Panc1 (cell line): ENCODE measurements around the gene LAMP1. TPM values are rescaled to one million over a fixed set of nuclear protein-coding genes. Genes with fewer than 3 reads are reported as not detected.

Source experiments
- ATAC-seq: fragments of 200-7000 bp; cut with Tn5 transposase; 2 replicates; pipeline ENCODE4 v1.9.1; 2020; ENCODE audit warnings: mild to moderate bottlenecking, moderate library complexity
- BruUV-seq: library from RNA; stranded (reverse); fragments of 400-500 nt; replicated peaks from 2 replicates; lab custom pipeline; 2021; lab: Mats Ljungman, UMichigan
- CTCF ChIA-PET: fragments of 300-600 bp; sonication (Branson Sonifier 250); formaldehyde crosslinking; loops from one replicate; lab custom pipeline; 2022; ENCODE audit warnings: antibody characterized with exemption; lab: Charles Lee
- POLR2A ChIA-PET: fragments of 300-600 bp; sonication (Branson Sonifier 250); formaldehyde crosslinking; loops from one replicate; lab custom pipeline; 2022; ENCODE audit warnings: antibody characterized with exemption; lab: Charles Lee
- DNase-seq: peaks from one replicate; pipeline ENCODE4 v3.0.0-alpha.2; 2010; ENCODE audit warnings: low read depth, low spot score
- H3K27ac ChIP-seq: 2 replicates; pipeline ENCODE4 v1.5.1; 2011; ENCODE audit warnings: mild to moderate bottlenecking, low read length, inconsistent platforms
- H3K27me3 ChIP-seq: fragments of 200-500 bp; sonication (Bioruptor generic); 2 replicates; pipeline ENCODE4 v1.6.0; 2014; ENCODE audit warnings: low read length, inconsistent platforms; ENCODE audit not compliant: control insufficient read depth, insufficient read depth
- H3K36me3 ChIP-seq: fragments of 200-500 bp; sonication (Bioruptor generic); 2 replicates; pipeline ENCODE4 v1.5.1; 2014; ENCODE audit warnings: inconsistent platforms, mild to moderate bottlenecking, low read length, moderate library complexity; ENCODE audit not compliant: control insufficient read depth, insufficient read depth
- H3K4me1 ChIP-seq: 2 replicates; pipeline ENCODE4 v1.5.1; 2011; ENCODE audit warnings: inconsistent platforms, mild to moderate bottlenecking, low read length, moderate library complexity; ENCODE audit not compliant: control insufficient read depth, insufficient read depth
- H3K4me3 ChIP-seq, 2 experiments: 2 replicates each; pipeline ENCODE4 v1.5.1; 2011 to 2012; ENCODE audit warnings: low read depth in 2 of 2, low read length in 2 of 2, mild to moderate bottlenecking in 2 of 2, inconsistent platforms in 1 of 2, moderate library complexity in 1 of 2
- H3K9me3 ChIP-seq: fragments of 200-500 bp; sonication (Bioruptor generic); 2 replicates; pipeline ENCODE4 v1.5.1; 2014; ENCODE audit warnings: low read depth, mild to moderate bottlenecking, inconsistent platforms, low read length, moderate library complexity; ENCODE audit not compliant: control insufficient read depth, insufficient read depth
- POLR2AphosphoS5 ChIP-seq: IDR thresholded peaks from 2 replicates; pipeline ENCODE4 v1.6.1; 2012; ENCODE audit warnings: mild to moderate bottlenecking, low read depth, low read length, moderate library complexity
- SIN3A ChIP-seq: IDR thresholded peaks from 2 replicates; pipeline ENCODE4 v1.6.1; 2012; ENCODE audit warnings: low read depth, mild to moderate bottlenecking, low read length, moderate library complexity, borderline replicate concordance; ENCODE audit not compliant: insufficient read depth
- TCF7L2 ChIP-seq: IDR thresholded peaks from 2 replicates; pipeline ENCODE4 v1.6.1; 2011; ENCODE audit warnings: mild to moderate bottlenecking, low read depth, low read length, inconsistent platforms
- in situ Hi-C: cut with HindIII; loops from 2 replicates; pipeline ENCODE4 v1.10.0; 2016; ENCODE audit warnings: low sequenced_read_pairs, low pct_unique_long_range_greater_than_20kb
- intact Hi-C: fragments of 100-400 bp; cut with micrococcal nuclease; formaldehyde crosslinking; loops from one replicate; pipeline ENCODE4 v1.10.0; 2022; ENCODE audit not compliant: unreplicated experiment
- total RNA-seq: library from RNA; stranded (reverse); gene quantifications from one replicate; pipeline ENCODE4 v1.2.1, GENCODE V29; 2021; ENCODE audit not compliant: unreplicated experiment
- TF ChIP-seq, protein P1 (sequence below), 2 experiments: IDR thresholded peaks; 2 replicates each; pipeline ENCODE4 v1.6.1; 2011 to 2012; ENCODE audit warnings: low read depth in 2 of 2, control low read depth in 1 of 2, low read length in 1 of 2, mild to moderate bottlenecking in 1 of 2, moderate library complexity in 1 of 2; ENCODE audit not compliant: insufficient read depth in 1 of 2
- TF ChIP-seq, protein P2 (sequence below): fragments of 450-650 bp; IDR thresholded peaks from 2 replicates; pipeline ENCODE4 v1.5.1; 2017; ENCODE audit warnings: mild to moderate bottlenecking

LAMP1 gene
- total RNA-seq, 1 experiment from 2014 or later = 212 TPM

DNA sequence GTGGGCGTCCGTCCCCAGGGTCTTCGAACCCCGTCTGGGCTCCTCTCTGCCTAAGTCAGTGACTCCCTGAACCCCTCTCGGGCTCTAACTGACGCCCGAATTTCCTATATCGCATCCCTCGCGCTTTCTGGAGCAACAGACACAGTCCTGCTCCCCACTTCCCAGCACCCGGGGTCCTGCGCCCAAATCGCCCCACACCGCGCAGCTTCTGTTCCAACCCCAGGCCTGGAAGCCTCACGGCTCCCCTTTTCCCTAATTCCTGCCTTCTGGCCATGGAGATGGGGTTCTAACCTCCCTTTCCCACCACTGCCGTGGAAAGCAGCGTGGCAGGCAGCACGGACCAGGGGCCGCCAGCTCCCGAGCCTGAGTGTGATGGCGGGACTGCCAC, 68.5 kb downstream of the LAMP1 start:
- Histone ChIP-seq H3K27ac (no peak overlapping the region), H3K4me1 (no peaks in the 10 kb centered on the region), H3K9me3 (no peaks in the 10 kb centered on the region), H3K36me3 (no peaks in the 10 kb centered on the region; the same call in 1 of the 2 replicates), H3K27me3 (no peaks in the 10 kb centered on the region), H3K4me3 (no peak overlapping the region)
- ChIA-PET POLR2A (no interaction called here), CTCF (no interaction called here)
- DNase-seq = no peak
- in situ Hi-C loops = no loop called here
- ATAC-seq = no peak
- BruUV-seq = no TSS peak
- no peak for TF ChIP-seq TCF7L2
- TF ChIP-seq SIN3A = no peak
- TF ChIP-seq, protein P1, sequence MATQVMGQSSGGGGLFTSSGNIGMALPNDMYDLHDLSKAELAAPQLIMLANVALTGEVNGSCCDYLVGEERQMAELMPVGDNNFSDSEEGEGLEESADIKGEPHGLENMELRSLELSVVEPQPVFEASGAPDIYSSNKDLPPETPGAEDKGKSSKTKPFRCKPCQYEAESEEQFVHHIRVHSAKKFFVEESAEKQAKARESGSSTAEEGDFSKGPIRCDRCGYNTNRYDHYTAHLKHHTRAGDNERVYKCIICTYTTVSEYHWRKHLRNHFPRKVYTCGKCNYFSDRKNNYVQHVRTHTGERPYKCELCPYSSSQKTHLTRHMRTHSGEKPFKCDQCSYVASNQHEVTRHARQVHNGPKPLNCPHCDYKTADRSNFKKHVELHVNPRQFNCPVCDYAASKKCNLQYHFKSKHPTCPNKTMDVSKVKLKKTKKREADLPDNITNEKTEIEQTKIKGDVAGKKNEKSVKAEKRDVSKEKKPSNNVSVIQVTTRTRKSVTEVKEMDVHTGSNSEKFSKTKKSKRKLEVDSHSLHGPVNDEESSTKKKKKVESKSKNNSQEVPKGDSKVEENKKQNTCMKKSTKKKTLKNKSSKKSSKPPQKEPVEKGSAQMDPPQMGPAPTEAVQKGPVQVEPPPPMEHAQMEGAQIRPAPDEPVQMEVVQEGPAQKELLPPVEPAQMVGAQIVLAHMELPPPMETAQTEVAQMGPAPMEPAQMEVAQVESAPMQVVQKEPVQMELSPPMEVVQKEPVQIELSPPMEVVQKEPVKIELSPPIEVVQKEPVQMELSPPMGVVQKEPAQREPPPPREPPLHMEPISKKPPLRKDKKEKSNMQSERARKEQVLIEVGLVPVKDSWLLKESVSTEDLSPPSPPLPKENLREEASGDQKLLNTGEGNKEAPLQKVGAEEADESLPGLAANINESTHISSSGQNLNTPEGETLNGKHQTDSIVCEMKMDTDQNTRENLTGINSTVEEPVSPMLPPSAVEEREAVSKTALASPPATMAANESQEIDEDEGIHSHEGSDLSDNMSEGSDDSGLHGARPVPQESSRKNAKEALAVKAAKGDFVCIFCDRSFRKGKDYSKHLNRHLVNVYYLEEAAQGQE (IDR thresholded peaks at IDR 0.05; ENCODE audit: insufficient read depth in 1 of 2, low read depth in 2 of 2, low read length in 1 of 2) = no peak
- TF ChIP-seq, protein P2, sequence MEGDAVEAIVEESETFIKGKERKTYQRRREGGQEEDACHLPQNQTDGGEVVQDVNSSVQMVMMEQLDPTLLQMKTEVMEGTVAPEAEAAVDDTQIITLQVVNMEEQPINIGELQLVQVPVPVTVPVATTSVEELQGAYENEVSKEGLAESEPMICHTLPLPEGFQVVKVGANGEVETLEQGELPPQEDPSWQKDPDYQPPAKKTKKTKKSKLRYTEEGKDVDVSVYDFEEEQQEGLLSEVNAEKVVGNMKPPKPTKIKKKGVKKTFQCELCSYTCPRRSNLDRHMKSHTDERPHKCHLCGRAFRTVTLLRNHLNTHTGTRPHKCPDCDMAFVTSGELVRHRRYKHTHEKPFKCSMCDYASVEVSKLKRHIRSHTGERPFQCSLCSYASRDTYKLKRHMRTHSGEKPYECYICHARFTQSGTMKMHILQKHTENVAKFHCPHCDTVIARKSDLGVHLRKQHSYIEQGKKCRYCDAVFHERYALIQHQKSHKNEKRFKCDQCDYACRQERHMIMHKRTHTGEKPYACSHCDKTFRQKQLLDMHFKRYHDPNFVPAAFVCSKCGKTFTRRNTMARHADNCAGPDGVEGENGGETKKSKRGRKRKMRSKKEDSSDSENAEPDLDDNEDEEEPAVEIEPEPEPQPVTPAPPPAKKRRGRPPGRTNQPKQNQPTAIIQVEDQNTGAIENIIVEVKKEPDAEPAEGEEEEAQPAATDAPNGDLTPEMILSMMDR = no peak
- no peak for TF ChIP-seq POLR2AphosphoS5
- intact Hi-C loops = no loop called here

DNA sequence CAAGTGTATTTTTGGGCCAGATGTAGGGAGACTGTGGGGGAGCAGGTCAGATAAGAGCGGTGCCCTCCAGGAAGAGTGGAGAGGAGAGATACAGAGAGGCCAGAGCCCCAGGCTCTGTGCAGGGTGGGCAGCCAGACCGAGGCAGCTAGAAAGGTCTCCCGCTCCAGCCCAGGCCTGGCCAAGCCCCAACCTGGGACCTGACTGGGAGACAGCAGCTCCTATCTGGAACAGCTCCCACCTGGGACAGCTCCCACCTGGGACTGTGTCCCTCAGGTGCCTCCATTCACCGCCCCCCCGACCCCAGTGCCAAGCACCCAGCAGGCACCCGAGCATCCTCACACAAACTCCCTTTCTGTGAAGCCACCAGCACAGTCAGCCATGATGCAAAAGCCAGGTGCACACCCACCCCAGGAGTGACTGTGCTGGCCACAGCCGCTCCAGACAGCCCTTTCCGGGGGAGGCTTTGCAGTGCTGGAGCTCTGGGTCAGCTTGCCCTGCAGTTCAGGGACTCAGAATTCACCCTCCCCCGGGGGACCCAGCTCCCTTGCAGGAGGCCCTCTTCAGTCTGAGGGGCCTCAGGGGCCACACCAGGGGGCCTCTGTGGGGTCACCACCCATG, 69.0 kb downstream of the LAMP1 start:
- CTCF ChIA-PET = no interaction called here
- ATAC-seq (peak; percentile 35; the same call in 1 of the 2 replicates), DNase-seq (no peak)
- Histone ChIP-seq H3K9me3 (no peaks in the 10 kb centered on the region), H3K27ac (no peak overlapping the region), H3K27me3 (no peaks in the 10 kb centered on the region), H3K4me3 (no peak overlapping the region), H3K36me3 (no peaks in the 10 kb centered on the region; the same call in 1 of the 2 replicates), H3K4me1 (no peaks in the 10 kb centered on the region)
- TF ChIP-seq, protein P2 = no peak
- TF ChIP-seq, protein P1 (IDR thresholded peaks at IDR 0.05; ENCODE audit: insufficient read depth in 1 of 2, low read depth in 2 of 2, low read length in 1 of 2) = no peak
- TF ChIP-seq POLR2AphosphoS5 (no peak), TCF7L2 (no peak), SIN3A (no peak)
- BruUV-seq = no TSS peak
- intact Hi-C loops = no loop called here
- POLR2A ChIA-PET = interaction anchor here (0.6 kb wide), 1 partner anchor 322 kb away, joined by 5 read pairs; no protein-coding TSS in a partner anchor
- in situ Hi-C loops = no loop called here
